Body of pancreas (tissue), 4 donors: ENCODE results near the gene SCUBE1.

Experiments
- POLR2A ChIP-seq, 3 donors: fragments of 450-650 bp; IDR thresholded peaks; one replicate each; pipeline ENCODE4 v1.6.1; 2016; ENCODE audit warnings: antibody characterized with exemption in 3 of 3, mild to moderate bottlenecking in 2 of 3
- TF ChIP-seq, protein P1 (sequence below), 7 experiments: fragments of 450-650 bp in 4 of 7; fragments of 200-600 bp in 3 of 7; sonication (generic) in 3 of 7; IDR thresholded peaks; one replicate each; pipeline ENCODE4 v1.5.1; 2016 to 2019; ENCODE audit warnings: antibody characterized with exemption in 7 of 7

DNA sequence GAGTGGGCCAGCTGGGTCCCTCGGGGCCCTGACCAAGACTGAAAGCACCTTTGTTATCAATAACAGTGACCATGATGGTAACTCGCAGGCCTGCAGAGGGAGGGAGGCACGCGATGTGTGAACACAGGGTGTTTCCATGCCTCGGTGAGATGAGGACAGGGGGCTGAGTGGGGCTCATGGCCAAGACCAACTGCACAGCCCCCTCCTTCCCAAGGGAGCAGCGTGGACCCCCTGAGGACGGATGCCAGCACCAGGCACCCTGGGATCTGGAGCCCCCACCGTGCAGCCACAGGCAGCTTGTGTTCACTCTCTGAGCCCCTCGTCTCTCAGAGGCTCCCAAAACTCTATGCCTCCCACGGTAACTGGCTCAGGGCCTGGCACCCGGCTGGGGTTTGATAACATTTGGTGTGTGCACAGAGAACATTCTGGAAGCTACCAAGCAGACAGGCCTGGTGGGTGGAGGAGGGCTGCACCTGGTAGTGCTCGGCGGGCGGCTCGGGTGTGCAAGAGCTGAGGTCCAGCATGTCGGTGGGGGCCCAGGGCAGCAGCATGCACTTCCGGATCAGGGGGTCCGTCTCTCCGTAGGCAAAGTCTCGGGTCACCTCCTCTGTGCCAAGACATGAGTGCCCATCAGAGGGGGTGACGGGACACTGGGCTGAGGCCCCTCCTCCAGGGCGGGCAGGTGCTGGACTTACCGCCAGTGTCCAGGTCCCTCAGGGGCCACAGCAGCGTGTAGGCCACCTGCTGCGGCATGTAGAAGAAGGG is 163.8 kb downstream of the SCUBE1 start:
- TF ChIP-seq, protein P1, sequence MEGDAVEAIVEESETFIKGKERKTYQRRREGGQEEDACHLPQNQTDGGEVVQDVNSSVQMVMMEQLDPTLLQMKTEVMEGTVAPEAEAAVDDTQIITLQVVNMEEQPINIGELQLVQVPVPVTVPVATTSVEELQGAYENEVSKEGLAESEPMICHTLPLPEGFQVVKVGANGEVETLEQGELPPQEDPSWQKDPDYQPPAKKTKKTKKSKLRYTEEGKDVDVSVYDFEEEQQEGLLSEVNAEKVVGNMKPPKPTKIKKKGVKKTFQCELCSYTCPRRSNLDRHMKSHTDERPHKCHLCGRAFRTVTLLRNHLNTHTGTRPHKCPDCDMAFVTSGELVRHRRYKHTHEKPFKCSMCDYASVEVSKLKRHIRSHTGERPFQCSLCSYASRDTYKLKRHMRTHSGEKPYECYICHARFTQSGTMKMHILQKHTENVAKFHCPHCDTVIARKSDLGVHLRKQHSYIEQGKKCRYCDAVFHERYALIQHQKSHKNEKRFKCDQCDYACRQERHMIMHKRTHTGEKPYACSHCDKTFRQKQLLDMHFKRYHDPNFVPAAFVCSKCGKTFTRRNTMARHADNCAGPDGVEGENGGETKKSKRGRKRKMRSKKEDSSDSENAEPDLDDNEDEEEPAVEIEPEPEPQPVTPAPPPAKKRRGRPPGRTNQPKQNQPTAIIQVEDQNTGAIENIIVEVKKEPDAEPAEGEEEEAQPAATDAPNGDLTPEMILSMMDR (IDR thresholded peaks at IDR 0.05): no peak
- TF ChIP-seq POLR2A (IDR thresholded peaks at IDR 0.05): no peak
